ENCODE data around the gene PCSK1N.

- no peak for TF ChIP-seq CTCF (conservative IDR thresholded peaks at IDR 0.05; ENCODE audit: low read length)
- TF ChIP-seq EZH2phosphoT487 (IDR thresholded peaks at IDR 0.05; ENCODE audit: borderline replicate concordance), result no peak
These were observed 41.0 kb downstream of the PCSK1N start for GRCh38 chrX:48794340-48794910.

All from Loucy (cell line).